H1 (cell line): ENCODE results near the gene KRTCAP2. TPM values are rescaled to one million over a fixed set of nuclear protein-coding genes. Genes with fewer than 3 reads are reported as not detected.

Experiments used
- CTCF ChIA-PET: fragments of 300-600 bp; sonication (Branson Sonifier 250); formaldehyde crosslinking; loops from one replicate; lab custom pipeline; 2021; ENCODE audit not compliant: partially characterized antibody; lab: Charles Lee
- POLR2A ChIA-PET: fragments of 300-600 bp; sonication (Branson Sonifier 250); formaldehyde crosslinking; loops from one replicate; lab custom pipeline; 2021; ENCODE audit warnings: inconsistent platforms; ENCODE audit not compliant: partially characterized antibody; lab: Charles Lee
- DNase-seq, 2 experiments: peaks; one replicate each; pipeline versions ENCODE4 v3.0.0 to v3.0.0-alpha.2; 2010 to 2022; ENCODE audit warnings: low spot score in 2 of 2, low read depth in 1 of 2, mixed read lengths in 1 of 2
- FAIRE-seq: peaks from 2 replicates; lab custom pipeline; 2011; peaks lifted over from hg19 to GRCh38; lab: Jason Lieb, UNC
- H2AFZ ChIP-seq: 2 replicates; pipeline ENCODE4 v1.8.1; 2012; ENCODE audit warnings: low read length, inconsistent platforms
- H2AK5ac ChIP-seq: 2 replicates; pipeline ENCODE4 v1.6.1; 2013; ENCODE audit warnings: low read depth, low read length
- H2BK120ac ChIP-seq: replicated peaks from 2 replicates; pipeline ENCODE3; 2013; ENCODE audit warnings: low read depth, low read length, inconsistent platforms
- H2BK12ac ChIP-seq: 2 replicates; pipeline ENCODE4 v1.6.1; 2013; ENCODE audit warnings: low read depth, low read length
- H2BK15ac ChIP-seq: 2 replicates; pipeline ENCODE4 v1.6.1; 2013; ENCODE audit warnings: low read length
- H2BK20ac ChIP-seq: 2 replicates; pipeline ENCODE4 v1.6.1; 2013; ENCODE audit warnings: low read length
- H2BK5ac ChIP-seq: 2 replicates; pipeline ENCODE4 v1.6.1; 2013; ENCODE audit warnings: low read depth, low read length
- H3K14ac ChIP-seq: 2 replicates; pipeline ENCODE4 v1.6.1; 2013; ENCODE audit warnings: inconsistent platforms; ENCODE audit not compliant: insufficient read length
- H3K18ac ChIP-seq: 2 replicates; pipeline ENCODE4 v1.6.1; 2013; ENCODE audit warnings: low read length; ENCODE audit errors: extremely low read depth
- H3K23ac ChIP-seq: 2 replicates; pipeline ENCODE4 v1.6.1; 2013; ENCODE audit warnings: inconsistent platforms; ENCODE audit not compliant: insufficient read length
- H3K23me2 ChIP-seq: 2 replicates; pipeline ENCODE4 v1.6.1; 2013; ENCODE audit warnings: low read depth, low read length
- H3K27ac ChIP-seq: 2 replicates; pipeline ENCODE4 v1.6.1; 2011; ENCODE audit warnings: low read depth, low read length, inconsistent platforms
- H3K27me3 ChIP-seq, 4 experiments: replicated peaks in 1 of 4; 1 replicate in 1 of 4; 2 replicates in 3 of 4; pipeline versions ENCODE4 v1.6.1 to v1.8.1; 2011 to 2013; ENCODE audit warnings: low read length in 3 of 4, mild to moderate bottlenecking in 3 of 4, inconsistent platforms in 2 of 4, mixed read lengths in 2 of 4, moderate library complexity in 1 of 4; ENCODE audit not compliant: control insufficient read depth in 3 of 4, insufficient read depth in 3 of 4; ENCODE audit errors: extremely low read depth in 1 of 4
- H3K36me3 ChIP-seq, 4 experiments: 2 replicates each; pipeline versions ENCODE4 v1.6.1 to v1.8.1; 2011 to 2013; ENCODE audit warnings: mild to moderate bottlenecking in 4 of 4, low read length in 3 of 4, moderate library complexity in 2 of 4, control low read depth in 1 of 4, inconsistent platforms in 1 of 4; ENCODE audit not compliant: insufficient read depth in 4 of 4, control insufficient read depth in 2 of 4
- H3K4ac ChIP-seq: replicated peaks from 2 replicates; pipeline ENCODE3; 2013; ENCODE audit warnings: low read length, low read depth, mixed read lengths, inconsistent platforms; ENCODE audit not compliant: insufficient read length
- H3K4me1 ChIP-seq, 4 experiments: replicated peaks in 1 of 4; 1 replicate in 1 of 4; 2 replicates in 3 of 4; pipeline versions ENCODE4 v1.6.1 to v1.8.1; 2011 to 2013; ENCODE audit warnings: low read length in 3 of 4, inconsistent platforms in 2 of 4, mixed read lengths in 1 of 4; ENCODE audit not compliant: insufficient read depth in 4 of 4, control insufficient read depth in 3 of 4
- H3K4me2 ChIP-seq, 2 experiments: 2 replicates each; pipeline versions ENCODE4 v1.6.1 to v1.8.1; 2011 to 2013; ENCODE audit warnings: low read depth in 2 of 2, low read length in 2 of 2, control low read depth in 1 of 2, inconsistent platforms in 1 of 2, mild to moderate bottlenecking in 1 of 2; ENCODE audit not compliant: insufficient read depth in 1 of 2
- H3K4me3 ChIP-seq, 4 experiments: fragments of 200-600, 300-600 bp in 1 of 4; sonication (generic), shearing (Covaris generic), sonication (Bioruptor Twin) in 1 of 4; 2 replicates each; pipeline versions ENCODE4 v1.5.1 to v1.8.1; 2011 to 2016; ENCODE audit warnings: low read length in 4 of 4, low read depth in 3 of 4, control low read depth in 2 of 4, inconsistent platforms in 2 of 4, mild to moderate bottlenecking in 2 of 4, mixed read lengths in 1 of 4, moderate library complexity in 1 of 4; ENCODE audit not compliant: insufficient read depth in 2 of 4; ENCODE audit errors: extremely low read depth in 1 of 4
- H3K56ac ChIP-seq: replicated peaks from 2 replicates; pipeline ENCODE3; 2013; ENCODE audit warnings: low read depth, mild to moderate bottlenecking, mixed read lengths, low read length, inconsistent platforms; ENCODE audit not compliant: insufficient read length
- H3K79me1 ChIP-seq: 2 replicates; pipeline ENCODE4 v1.6.1; 2013; ENCODE audit warnings: low read depth, low read length, control low read depth
- H3K79me2 ChIP-seq, 2 experiments: 2 replicates each; pipeline versions ENCODE4 v1.6.1 to v1.8.1; 2012 to 2013; ENCODE audit warnings: low read length in 2 of 2, mild to moderate bottlenecking in 2 of 2, inconsistent platforms in 1 of 2; ENCODE audit not compliant: insufficient read depth in 2 of 2, control insufficient read depth in 1 of 2
- H3K9ac ChIP-seq, 4 experiments: replicated peaks in 1 of 4; 1 replicate in 1 of 4; 2 replicates in 3 of 4; pipeline versions ENCODE4 v1.6.1 to v1.8.1; 2011 to 2013; ENCODE audit warnings: low read depth in 3 of 4, low read length in 3 of 4, control low read depth in 2 of 4, mild to moderate bottlenecking in 2 of 4, moderate library complexity in 2 of 4, inconsistent platforms in 1 of 4; ENCODE audit errors: extremely low read depth in 1 of 4
- H3K9me3 ChIP-seq, 2 experiments: 2 replicates each; pipeline versions ENCODE4 v1.6.1 to v1.8.1; 2012 to 2013; ENCODE audit warnings: mild to moderate bottlenecking in 2 of 2, moderate library complexity in 2 of 2, control low read depth in 1 of 2, inconsistent platforms in 1 of 2, low read depth in 1 of 2, low read length in 1 of 2, mixed read lengths in 1 of 2; ENCODE audit not compliant: insufficient read depth in 2 of 2
- H4K20me1 ChIP-seq, 2 experiments: replicated peaks in 1 of 2; 2 replicates each; pipeline versions ENCODE3 to v1.8.1; 2011 to 2013; ENCODE audit warnings: inconsistent platforms in 2 of 2, low read length in 2 of 2, mild to moderate bottlenecking in 1 of 2; ENCODE audit not compliant: insufficient read depth in 2 of 2, control insufficient read depth in 1 of 2
- H4K5ac ChIP-seq: 2 replicates; pipeline ENCODE4 v1.6.1; 2013; ENCODE audit warnings: low read length, low read depth, mixed read lengths, inconsistent platforms; ENCODE audit not compliant: insufficient read length
- H4K8ac ChIP-seq: 2 replicates; pipeline ENCODE4 v1.8.0; 2013; ENCODE audit warnings: mild to moderate bottlenecking, moderate library complexity, low read length, inconsistent platforms; ENCODE audit not compliant: insufficient read depth; ENCODE audit errors: extremely low read depth
- H4K91ac ChIP-seq: replicated peaks from 2 replicates; pipeline ENCODE3; 2013; ENCODE audit warnings: low read length, mixed read lengths, inconsistent platforms; ENCODE audit not compliant: insufficient read length
- ASH2L ChIP-seq: fragments of 200-600, 300-600 bp; sonication (generic); IDR thresholded peaks from one replicate; pipeline ENCODE4 v1.7.1; 2017; ENCODE audit warnings: low read length
- BACH1 ChIP-seq: IDR thresholded peaks from 2 replicates; pipeline ENCODE4 v1.6.1; 2012; ENCODE audit warnings: low read length, improper control_type of control experiment
- JUN ChIP-seq: IDR thresholded peaks from 2 replicates; pipeline ENCODE4 v1.6.1; 2011; ENCODE audit warnings: low read depth, mild to moderate bottlenecking, improper control_type of control experiment, low read length
- RNF2 ChIP-seq: fragments of 200-900, 300-1000 bp; sonication (generic); IDR thresholded peaks from 2 replicates; pipeline ENCODE4 v1.7.1; 2016; ENCODE audit warnings: borderline replicate concordance, low read depth, mild to moderate bottlenecking, antibody characterized with exemption, low read length; ENCODE audit not compliant: poor library complexity, severe bottlenecking; ENCODE audit errors: missing control alignments
- WGBS, 2 experiments: shearing (Covaris generic) in 1 of 2; methylation state at CpG; one replicate each; pipeline versions ENCODE4 v1.1.6 to v1.1.7; 2013 to 2015; ENCODE audit warnings: low lambda C conversion rate in 2 of 2, mixed read lengths in 2 of 2, inconsistent platforms in 1 of 2, low coverage in 1 of 2, missing lambda C conversion rate in 1 of 2; ENCODE audit not compliant: insufficient replicate concordance in 2 of 2, insufficient coverage in 1 of 2, insufficient read length in 1 of 2; ENCODE audit errors: extremely low coverage in 1 of 2, missing lambda C conversion rate in 1 of 2; 5-methylcytosine and 5-hydroxymethylcytosine counted together
- polyA plus RNA-seq, 7 experiments: library from polyadenylated mRNA; depleted of rRNA in 3 of 7; stranded (reverse) in 5 of 7; unstranded in 2 of 7; fragments of >200 nt in 5 of 7; fragments of 200-250 nt in 2 of 7; gene quantifications; 1 replicate in 5 of 7; 2 replicates in 1 of 7; 4 replicates in 1 of 7; pipeline versions ENCODE4 v1.2.1 to v1.2.3, GENCODE V29; 2011 to 2013; ENCODE audit warnings: missing spikeins in 2 of 7, mixed read lengths in 2 of 7
- total RNA-seq: library from RNA; stranded (reverse); fragmentation: NEBNext Ultra II Directional; extraction: Animal tissue kit (Norgen Biotek cat#: 25700); gene quantifications from 2 replicates; pipeline ENCODE4 v1.2.1, GENCODE V29; 2021
- TF ChIP-seq, protein P1 (sequence below), 3 experiments: IDR thresholded peaks; 1 replicate in 2 of 3; 2 replicates in 1 of 3; pipeline versions ENCODE4 v1.5.1 to v1.6.1; 2011; ENCODE audit warnings: low read length in 3 of 3, mild to moderate bottlenecking in 3 of 3, inconsistent platforms in 2 of 3, low read depth in 1 of 3, moderate library complexity in 1 of 3; ENCODE audit not compliant: insufficient read depth in 1 of 3; ENCODE audit errors: control extremely low read depth in 1 of 3
- TF ChIP-seq, protein P2 (sequence below): IDR thresholded peaks from 2 replicates; pipeline ENCODE4 v1.6.1; 2012; ENCODE audit warnings: low read length, inconsistent platforms

Gene KRTCAP2
- total and polyA plus RNA-seq, 2 of the 8 experiments (the other 6 are each of a cell fraction or from before 2014, with no cell fraction given), result 146 to 317 TPM

- no peaks in the 10 kb centered on the region; the same call in 1 of the 2 replicates for H3K79me1 ChIP-seq
- no peak overlapping the region for H4K5ac ChIP-seq
- no peak overlapping the region for H3K4me2 ChIP-seq
- peaks cover 0 to 21% (median 8%) of the 10 kb centered on the region in 4 experiments; a peak in 5 of 7 replicates for H3K4me1 ChIP-seq
- TF ChIP-seq BACH1 (no peak), JUN (no peak), ASH2L (no peak), RNF2 (no peak)
- TF ChIP-seq, protein P1, sequence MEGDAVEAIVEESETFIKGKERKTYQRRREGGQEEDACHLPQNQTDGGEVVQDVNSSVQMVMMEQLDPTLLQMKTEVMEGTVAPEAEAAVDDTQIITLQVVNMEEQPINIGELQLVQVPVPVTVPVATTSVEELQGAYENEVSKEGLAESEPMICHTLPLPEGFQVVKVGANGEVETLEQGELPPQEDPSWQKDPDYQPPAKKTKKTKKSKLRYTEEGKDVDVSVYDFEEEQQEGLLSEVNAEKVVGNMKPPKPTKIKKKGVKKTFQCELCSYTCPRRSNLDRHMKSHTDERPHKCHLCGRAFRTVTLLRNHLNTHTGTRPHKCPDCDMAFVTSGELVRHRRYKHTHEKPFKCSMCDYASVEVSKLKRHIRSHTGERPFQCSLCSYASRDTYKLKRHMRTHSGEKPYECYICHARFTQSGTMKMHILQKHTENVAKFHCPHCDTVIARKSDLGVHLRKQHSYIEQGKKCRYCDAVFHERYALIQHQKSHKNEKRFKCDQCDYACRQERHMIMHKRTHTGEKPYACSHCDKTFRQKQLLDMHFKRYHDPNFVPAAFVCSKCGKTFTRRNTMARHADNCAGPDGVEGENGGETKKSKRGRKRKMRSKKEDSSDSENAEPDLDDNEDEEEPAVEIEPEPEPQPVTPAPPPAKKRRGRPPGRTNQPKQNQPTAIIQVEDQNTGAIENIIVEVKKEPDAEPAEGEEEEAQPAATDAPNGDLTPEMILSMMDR (IDR thresholded peaks at IDR 0.05; ENCODE audit: control extremely low read depth in 1 of 3, insufficient read depth in 1 of 3, low read depth in 1 of 3, low read length in 3 of 3), result no peak
- TF ChIP-seq, protein P2, sequence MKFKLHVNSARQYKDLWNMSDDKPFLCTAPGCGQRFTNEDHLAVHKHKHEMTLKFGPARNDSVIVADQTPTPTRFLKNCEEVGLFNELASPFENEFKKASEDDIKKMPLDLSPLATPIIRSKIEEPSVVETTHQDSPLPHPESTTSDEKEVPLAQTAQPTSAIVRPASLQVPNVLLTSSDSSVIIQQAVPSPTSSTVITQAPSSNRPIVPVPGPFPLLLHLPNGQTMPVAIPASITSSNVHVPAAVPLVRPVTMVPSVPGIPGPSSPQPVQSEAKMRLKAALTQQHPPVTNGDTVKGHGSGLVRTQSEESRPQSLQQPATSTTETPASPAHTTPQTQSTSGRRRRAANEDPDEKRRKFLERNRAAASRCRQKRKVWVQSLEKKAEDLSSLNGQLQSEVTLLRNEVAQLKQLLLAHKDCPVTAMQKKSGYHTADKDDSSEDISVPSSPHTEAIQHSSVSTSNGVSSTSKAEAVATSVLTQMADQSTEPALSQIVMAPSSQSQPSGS, result no peak
- TF ChIP-seq, all 59 proteins: peak for 0
- Histone ChIP-seq H2BK5ac (no peak overlapping the region), H2BK12ac (no peak overlapping the region), H2BK120ac (no peak overlapping the region), H3K36me3 (peaks cover 15 to 44% (median 30%) of the 10 kb centered on the region in 4 experiments), H3K4me3 (no peak overlapping the region), H3K9me3 (no peaks in the 10 kb centered on the region), H3K23me2 (peaks cover 10% of the 10 kb centered on the region; the same call in 1 of the 2 replicates), H3K9ac (no peak overlapping the region; a peak in 1 of 7 replicates), H3K27ac (no peak overlapping the region), H3K18ac (no peak overlapping the region), H3K56ac (peak overlapping the region; percentile 21), H2AFZ (no peak overlapping the region), H2AK5ac (no peak overlapping the region), H4K91ac (no peak overlapping the region), H3K14ac (no peak overlapping the region), H3K27me3 (no peaks in the 10 kb centered on the region), H2BK20ac (no peak overlapping the region), H3K79me2 (peaks cover 0 to 6% of the 10 kb centered on the region in 2 experiments; a peak in 2 of 4 replicates), H3K23ac (no peak overlapping the region), H3K4ac (no peak overlapping the region), H4K8ac (no peak overlapping the region), H2BK15ac (0 out of 2 replicates have a peak overlapping the region, but pooled peaks have one; percentile 83), H4K20me1 (peaks cover 8 to 10% of the 10 kb centered on the region in 2 experiments)
- CTCF ChIA-PET, result interaction anchor here (0.5 to 7.9 kb wide), 19 partner anchors 9 to 564 kb away, joined by 3 to 107 read pairs (median 4); partner anchors contain the start of gene SCAMP3
- DNase-seq (no peak), FAIRE-seq (no peak)
- POLR2A ChIA-PET, result interaction anchor here (1.6 to 20.5 kb wide), 4 partner anchors 10 to 50 kb away, joined by 3 to 512 read pairs (median 10); partner anchors contain the start of genes MTX1 and THBS3
- 89% methylated on average over 11 of the region's 11 CpGs; no CpG with 5 or more reads in 1 of the 2 experiments for WGBS, 2 experiments
Observed at GRCh38 chr1:155177192-155177917, 4.3 kb upstream of the KRTCAP2 start.
